HepG2 (cell line): Measurements from ENCODE around the gene HLF. TPM values are rescaled to one million over a fixed set of nuclear protein-coding genes. Genes with fewer than 3 reads are reported as not detected.

Source experiments
- BCL6 ChIP-seq: IDR thresholded peaks from 2 replicates; pipeline ENCODE4 v1.6.1; 2016; ENCODE audit warnings: missing genetic modification reagents, missing compliant biosample characterization
- E2F1 ChIP-seq: sonication (generic); formaldehyde crosslinking; IDR thresholded peaks from 2 replicates; pipeline ENCODE4 v1.5.0; 2020; ENCODE audit warnings: missing genetic modification reagents
- FOXO4 ChIP-seq: sonication (generic); formaldehyde crosslinking; conservative IDR thresholded peaks from 2 replicates; pipeline ENCODE4 v1.8.1; 2023; ENCODE audit warnings: missing genetic modification reagents
- HNRNPK ChIP-seq: fragments of 200-400 bp; formaldehyde crosslinking; IDR thresholded peaks from 2 replicates; pipeline ENCODE4 v1.6.1; 2018; ENCODE audit warnings: low read length, low read depth, moderate library complexity, mild to moderate bottlenecking; ENCODE audit not compliant: poor library complexity, severe bottlenecking
- HOMEZ ChIP-seq: IDR thresholded peaks from 2 replicates; pipeline ENCODE4 v1.6.1; 2016; ENCODE audit warnings: low read depth
- HOXA5 ChIP-seq: sonication (generic); formaldehyde crosslinking; IDR thresholded peaks from 2 replicates; pipeline ENCODE4 v1.4.0; 2020; ENCODE audit warnings: missing genetic modification reagents
- HOXA7 ChIP-seq: sonication (generic); formaldehyde crosslinking; IDR thresholded peaks from 2 replicates; pipeline ENCODE4 v1.8.1; 2022; ENCODE audit warnings: mild to moderate bottlenecking, missing genetic modification reagents, moderate library complexity
- IKZF1 ChIP-seq: fragments of 450-650 bp; IDR thresholded peaks from 2 replicates; pipeline ENCODE4 v1.7.1; 2016
- KAT2B ChIP-seq: fragments of 150-350 bp; IDR thresholded peaks from 2 replicates; pipeline ENCODE4 v1.6.1; 2014; ENCODE audit warnings: low read depth, low read length, borderline replicate concordance
- KDM5A ChIP-seq: fragments of 200-600 bp; sonication (generic); IDR thresholded peaks from 2 replicates; pipeline ENCODE4 v1.7.0; 2018; ENCODE audit warnings: antibody characterized with exemption, mild to moderate bottlenecking, low read length, borderline replicate concordance
- KLF9 ChIP-seq: IDR thresholded peaks from 2 replicates; pipeline ENCODE4 v1.6.1; 2016; ENCODE audit warnings: low read depth
- MBD4 ChIP-seq: IDR thresholded peaks from 2 replicates; pipeline ENCODE4 v1.6.1; 2012; ENCODE audit warnings: low read length, inconsistent platforms, borderline replicate concordance
- MYPOP ChIP-seq: sonication (generic); formaldehyde crosslinking; IDR thresholded peaks from 2 replicates; pipeline ENCODE4 v1.8.1; 2023; ENCODE audit warnings: mild to moderate bottlenecking, moderate library complexity, missing genetic modification reagents
- NFAT5 ChIP-seq: sonication (generic); formaldehyde crosslinking; IDR thresholded peaks from 2 replicates; pipeline ENCODE4 v1.4.0; 2020; ENCODE audit warnings: missing genetic modification reagents
- SALL1 ChIP-seq: sonication (generic); formaldehyde crosslinking; IDR thresholded peaks from 2 replicates; pipeline ENCODE4 v1.8.0; 2022; ENCODE audit warnings: mild to moderate bottlenecking, missing genetic modification reagents
- SSRP1 ChIP-seq: IDR thresholded peaks from 2 replicates; pipeline ENCODE4 v1.6.1; 2016; ENCODE audit warnings: control low read depth
- ZSCAN9 ChIP-seq: IDR thresholded peaks from 2 replicates; pipeline ENCODE4 v1.6.1; 2016; ENCODE audit warnings: borderline replicate concordance
- ZXDC ChIP-seq: sonication (generic); formaldehyde crosslinking; IDR thresholded peaks from 2 replicates; pipeline ENCODE4 v1.5.0; 2020; ENCODE audit warnings: mild to moderate bottlenecking, missing genetic modification reagents
- polyA plus RNA-seq, 8 experiments: library from polyadenylated mRNA; depleted of rRNA in 3 of 8; stranded (reverse) in 7 of 8; unstranded in 1 of 8; fragments of >200 nt; fragmentation: Illumina TruSeq in 4 of 8; extraction: Trizol in 4 of 8; gene quantifications; 2 replicates each; pipeline versions ENCODE4 v1.2.1 to v1.2.3, GENCODE V29; 2011 to 2016; ENCODE audit warnings: low read depth in 4 of 8, missing spikeins in 1 of 8, mixed read lengths in 1 of 8; ENCODE audit not compliant: insufficient read depth in 1 of 8
- total RNA-seq, 5 experiments: library from RNA; depleted of rRNA; stranded (reverse); fragments of >200 nt; fragmentation: Illumina TruSeq; extraction: Trizol; gene quantifications; 2 replicates each; pipeline ENCODE4 v1.2.3, GENCODE V29; 2016; ENCODE audit warnings: low read depth in 1 of 5

HLF gene
- total and polyA plus RNA-seq, 2 of the 13 experiments (the other 11 are each of a cell fraction or from before 2014, with no cell fraction given), result 202 to 346 TPM

GRCh38 chr17:55259684-55260111 is 5.1 kb upstream of the HLF start (continued):
- TF ChIP-seq ZXDC (no peak), E2F1 (CRISPR knock-in tag) (no peak), HOXA5 (CRISPR knock-in tag) (no peak), FOXO4 (0 out of 2 replicates have a peak, but pooled peaks have one; percentile 89), IKZF1 (no peak), KLF9 (CRISPR knock-in tag) (no peak), NFAT5 (no peak), KDM5A (no peak), HOMEZ (CRISPR knock-in tag) (no peak), BCL6 (CRISPR knock-in tag) (peak; percentile 8; the same call in 1 of the 2 replicates), SSRP1 (CRISPR knock-in tag) (no peak), HNRNPK (no peak), HOXA7 (CRISPR knock-in tag) (no peak), SALL1 (CRISPR knock-in tag) (0 out of 2 replicates have a peak, but pooled peaks have one; percentile 26), MBD4 (no peak), KAT2B (no peak), ZSCAN9 (CRISPR knock-in tag) (no peak), MYPOP (CRISPR knock-in tag) (no peak)
